WTC11 (cell line): ENCODE measurements around the gene EEF2KMT.
"Not testable (repeated sequence)": the region's sequence is repeated elsewhere in the genome, so short reads cannot be mapped to it uniquely, and the experiment has no call there.

Experiments used
- NR2C2 ChIP-seq: sonication (generic); formaldehyde crosslinking; IDR thresholded peaks from 2 replicates; pipeline ENCODE4 v1.8.0; 2022; ENCODE audit warnings: mild to moderate bottlenecking, missing genetic modification reagents
- NR3C1 ChIP-seq: sonication (generic); formaldehyde crosslinking; conservative IDR thresholded peaks from 2 replicates; pipeline ENCODE4 v1.8.1; 2023; ENCODE audit warnings: low read depth, mild to moderate bottlenecking, missing genetic modification reagents
- RELA ChIP-seq: sonication (generic); formaldehyde crosslinking; IDR thresholded peaks from 2 replicates; pipeline ENCODE4 v1.8.1; 2022; ENCODE audit warnings: missing genetic modification reagents, mild to moderate bottlenecking, borderline replicate concordance
- SP1 ChIP-seq: sonication (generic); formaldehyde crosslinking; conservative IDR thresholded peaks from 2 replicates; pipeline ENCODE4 v1.8.1; 2022; ENCODE audit warnings: missing genetic modification reagents
- ZNF423 ChIP-seq: fragments of 250-450 bp; sonication (Bioruptor Pico); IDR thresholded peaks from 2 replicates; pipeline ENCODE4 v2.1.2; 2022; ENCODE audit warnings: mild to moderate bottlenecking, moderate library complexity
- TF ChIP-seq, protein P1 (sequence below): fragments of 200-600 bp; IDR thresholded peaks from 2 replicates; pipeline ENCODE4 v1.8.0; 2022; ENCODE audit warnings: antibody characterized with exemption
- TF ChIP-seq, protein P2 (sequence below): fragments of 250-450 bp; sonication (Bioruptor Pico); conservative IDR thresholded peaks from 2 replicates; pipeline ENCODE4 v1.9.0; 2021; ENCODE audit warnings: mild to moderate bottlenecking

DNA sequence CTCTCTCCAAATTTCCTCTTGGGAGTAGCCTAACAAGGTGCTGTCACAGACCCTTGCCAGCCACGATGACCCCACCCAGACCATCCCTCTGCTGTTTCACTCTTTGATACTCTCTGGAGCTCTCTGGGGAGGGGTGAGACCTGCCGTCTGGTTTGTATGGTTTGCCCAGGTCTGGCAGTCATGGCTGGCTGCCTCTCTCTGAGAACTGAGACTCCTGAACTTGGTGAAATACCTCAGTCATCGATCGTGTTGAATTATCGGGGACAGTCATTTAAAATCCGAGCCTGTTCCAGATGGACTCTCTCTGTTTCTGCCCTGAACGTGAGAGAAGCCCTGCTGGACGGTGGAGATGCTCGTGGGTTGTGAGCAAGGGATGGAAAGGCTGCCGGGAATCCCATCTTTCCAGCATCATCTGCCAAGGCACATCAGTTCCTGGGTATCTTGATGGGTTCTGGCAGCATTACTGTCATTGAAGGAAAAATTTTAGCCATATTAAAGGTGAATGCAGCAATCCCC, 19.2 kb upstream of the EEF2KMT start:
- not testable (repeated sequence) for TF ChIP-seq NR2C2, RELA, ZNF423, NR3C1, SP1 (CRISPR knock-in tag)
- TF ChIP-seq, protein P1, sequence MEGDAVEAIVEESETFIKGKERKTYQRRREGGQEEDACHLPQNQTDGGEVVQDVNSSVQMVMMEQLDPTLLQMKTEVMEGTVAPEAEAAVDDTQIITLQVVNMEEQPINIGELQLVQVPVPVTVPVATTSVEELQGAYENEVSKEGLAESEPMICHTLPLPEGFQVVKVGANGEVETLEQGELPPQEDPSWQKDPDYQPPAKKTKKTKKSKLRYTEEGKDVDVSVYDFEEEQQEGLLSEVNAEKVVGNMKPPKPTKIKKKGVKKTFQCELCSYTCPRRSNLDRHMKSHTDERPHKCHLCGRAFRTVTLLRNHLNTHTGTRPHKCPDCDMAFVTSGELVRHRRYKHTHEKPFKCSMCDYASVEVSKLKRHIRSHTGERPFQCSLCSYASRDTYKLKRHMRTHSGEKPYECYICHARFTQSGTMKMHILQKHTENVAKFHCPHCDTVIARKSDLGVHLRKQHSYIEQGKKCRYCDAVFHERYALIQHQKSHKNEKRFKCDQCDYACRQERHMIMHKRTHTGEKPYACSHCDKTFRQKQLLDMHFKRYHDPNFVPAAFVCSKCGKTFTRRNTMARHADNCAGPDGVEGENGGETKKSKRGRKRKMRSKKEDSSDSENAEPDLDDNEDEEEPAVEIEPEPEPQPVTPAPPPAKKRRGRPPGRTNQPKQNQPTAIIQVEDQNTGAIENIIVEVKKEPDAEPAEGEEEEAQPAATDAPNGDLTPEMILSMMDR, result not testable (repeated sequence)
- TF ChIP-seq, protein P2, sequence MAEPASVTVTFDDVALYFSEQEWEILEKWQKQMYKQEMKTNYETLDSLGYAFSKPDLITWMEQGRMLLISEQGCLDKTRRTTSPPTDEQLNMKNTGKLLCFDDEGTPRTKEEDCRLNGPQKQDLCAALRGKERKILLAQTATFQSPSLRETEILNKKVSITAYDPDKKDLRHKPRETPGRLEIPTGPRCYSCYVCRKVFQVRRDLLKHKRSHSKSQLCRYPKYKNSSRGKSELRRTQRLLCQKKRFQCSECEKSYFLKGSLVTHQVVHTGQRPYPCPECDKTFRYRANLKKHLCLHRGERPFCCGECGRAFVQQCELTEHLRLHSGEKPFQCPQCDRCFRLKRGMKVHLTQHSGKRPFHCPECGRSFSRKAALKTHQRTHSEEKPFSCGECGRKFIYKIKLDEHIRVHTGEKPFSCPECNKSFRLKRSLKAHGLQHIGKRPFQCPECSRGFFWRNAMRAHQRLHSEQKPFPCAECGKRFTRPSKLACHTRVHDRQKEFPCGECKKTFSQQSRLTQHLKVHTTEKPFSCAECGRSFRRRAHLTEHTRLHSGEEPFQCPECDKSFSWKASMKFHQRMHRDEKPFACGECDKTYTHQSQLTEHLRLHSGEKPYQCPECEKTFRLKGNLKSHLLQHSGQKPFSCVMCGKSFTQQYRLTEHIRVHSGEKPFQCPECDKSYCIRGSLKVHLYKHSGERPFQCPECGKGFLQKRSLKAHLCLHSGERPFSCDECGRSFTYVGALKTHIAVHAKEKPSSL (CRISPR knock-in tag), result not testable (repeated sequence)
